Activated CD4-positive, CD25-positive, alpha-beta regulatory T cell (primary cell): ENCODE data around the gene SLC25A47.
"Not testable (repeated sequence)": the region's sequence is repeated elsewhere in the genome, so short reads cannot be mapped to it uniquely, and the experiment has no call there.

ENCODE experiments used
- DNase-seq, 4 experiments: peaks; one replicate each; lab custom pipeline; 2025; lab: John Stamatoyannopoulos, UW

The SLC25A47 gene

DNA sequence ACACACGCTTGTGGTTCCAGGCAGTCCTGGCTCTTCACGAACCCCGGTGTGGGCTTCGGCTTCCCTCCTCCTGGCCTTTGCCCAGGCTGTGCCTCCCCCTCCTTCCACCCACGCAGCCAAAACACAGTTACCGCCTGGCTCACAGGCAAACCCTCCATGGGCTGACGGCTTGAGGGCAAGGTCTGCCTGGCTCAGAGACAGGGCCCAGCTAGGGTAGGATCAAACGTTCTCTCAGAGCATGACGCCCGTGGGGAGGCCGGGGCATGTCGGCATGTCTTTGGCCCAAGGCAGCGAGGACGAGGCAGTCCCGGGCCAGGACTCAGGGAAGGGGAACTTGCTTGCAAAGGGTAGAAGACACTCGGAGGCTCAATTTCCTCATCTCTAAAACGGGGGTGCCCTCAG, 2.1 kb downstream of the SLC25A47 start:
- DNase-seq: no peak

DNA sequence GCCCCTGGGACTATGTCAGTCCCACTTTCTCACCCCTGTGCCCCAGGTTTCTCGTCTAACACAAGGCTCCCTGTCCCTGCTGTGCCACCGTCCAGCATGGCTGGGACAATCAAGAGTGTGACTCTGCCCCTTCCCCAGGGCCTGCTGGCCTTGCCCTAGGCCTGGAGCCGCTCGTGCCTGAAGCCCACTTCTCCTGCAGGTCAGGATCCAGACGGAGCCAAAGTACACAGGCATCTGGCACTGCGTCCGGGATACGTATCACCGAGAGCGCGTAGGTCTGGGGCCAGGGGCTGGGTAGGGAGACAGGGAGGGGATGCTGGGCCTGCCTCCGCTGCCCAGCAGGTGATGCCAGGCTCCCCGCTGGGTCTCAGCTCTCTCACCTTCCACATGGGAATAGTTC, 2.8 kb downstream of the SLC25A47 start:
- DNase-seq: no peak

DNA sequence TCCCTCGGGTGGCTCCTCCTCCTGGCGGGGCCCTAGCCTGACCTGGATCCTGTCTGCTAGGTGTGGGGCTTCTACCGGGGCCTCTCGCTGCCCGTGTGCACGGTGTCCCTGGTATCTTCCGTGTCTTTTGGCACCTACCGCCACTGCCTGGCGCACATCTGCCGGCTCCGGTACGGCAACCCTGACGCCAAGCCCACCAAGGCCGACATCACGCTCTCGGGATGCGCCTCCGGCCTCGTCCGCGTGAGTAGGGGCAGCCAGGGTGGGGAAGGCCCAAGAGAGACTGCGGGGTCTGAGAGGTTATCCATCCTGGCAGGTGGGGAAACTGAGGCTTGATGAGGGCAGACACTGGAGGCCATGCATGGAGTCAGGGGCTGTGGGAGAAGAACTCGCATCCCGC, 4.0 kb downstream of the SLC25A47 start:
- no peak for DNase-seq

DNA sequence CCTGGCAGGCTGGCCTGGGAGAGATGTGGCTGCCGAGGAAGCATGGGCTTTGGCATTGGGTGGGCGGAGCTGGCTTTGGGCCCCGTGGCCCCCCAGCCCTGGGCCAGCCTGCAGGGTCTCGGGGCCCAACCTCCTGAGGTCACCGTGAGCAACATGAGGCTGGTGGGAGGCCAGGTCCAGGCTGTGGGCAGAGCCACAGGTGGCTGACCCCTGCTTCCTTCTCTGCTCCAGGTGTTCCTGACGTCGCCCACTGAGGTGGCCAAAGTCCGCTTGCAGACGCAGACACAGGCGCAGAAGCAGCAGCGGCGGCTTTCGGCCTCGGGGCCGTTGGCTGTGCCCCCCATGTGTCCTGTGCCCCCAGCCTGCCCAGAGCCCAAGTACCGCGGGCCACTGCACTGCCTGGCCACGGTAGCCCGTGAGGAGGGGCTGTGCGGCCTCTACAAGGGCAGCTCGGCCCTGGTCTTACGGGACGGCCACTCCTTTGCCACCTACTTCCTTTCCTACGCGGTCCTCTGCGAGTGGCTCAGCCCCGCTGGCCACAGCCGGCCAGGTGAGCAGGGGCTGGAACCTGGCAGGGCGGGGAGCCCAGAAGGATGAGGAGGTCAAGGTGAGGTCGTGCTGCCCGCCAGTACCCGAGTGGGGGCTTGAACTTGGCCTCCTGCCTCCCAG, 5.5 kb downstream of the SLC25A47 start:
- no peak for DNase-seq

DNA sequence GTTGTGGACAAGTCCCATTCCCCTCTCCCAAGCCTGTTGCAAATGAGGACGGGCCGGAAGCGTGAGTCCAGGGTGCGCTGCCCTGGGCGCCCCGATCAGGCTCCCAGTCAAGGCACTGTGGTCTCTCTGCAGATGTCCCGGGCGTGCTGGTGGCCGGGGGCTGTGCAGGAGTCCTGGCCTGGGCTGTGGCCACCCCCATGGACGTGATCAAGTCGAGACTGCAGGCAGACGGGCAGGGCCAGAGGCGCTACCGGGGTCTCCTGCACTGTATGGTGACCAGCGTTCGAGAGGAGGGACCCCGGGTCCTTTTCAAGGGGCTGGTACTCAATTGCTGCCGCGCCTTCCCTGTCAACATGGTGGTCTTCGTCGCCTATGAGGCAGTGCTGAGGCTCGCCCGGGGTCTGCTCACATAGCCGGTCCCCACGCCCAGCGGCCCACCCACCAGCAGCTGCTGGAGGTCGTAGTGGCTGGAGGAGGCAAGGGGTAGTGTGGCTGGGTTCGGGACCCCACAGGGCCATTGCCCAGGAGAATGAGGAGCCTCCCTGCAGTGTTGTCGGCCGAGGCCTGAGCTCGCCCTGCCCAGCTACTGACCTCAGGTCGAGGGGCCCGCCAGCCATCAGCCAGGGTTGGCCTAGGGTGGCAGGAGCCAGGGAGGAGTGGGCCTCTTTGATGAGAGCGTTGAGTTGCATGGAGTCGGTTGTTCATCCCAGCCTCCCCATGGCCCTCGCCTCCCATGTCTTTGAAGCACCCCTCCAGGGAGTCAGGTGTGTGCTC, 6.3 kb downstream of the SLC25A47 start:
- no peak for DNase-seq

DNA sequence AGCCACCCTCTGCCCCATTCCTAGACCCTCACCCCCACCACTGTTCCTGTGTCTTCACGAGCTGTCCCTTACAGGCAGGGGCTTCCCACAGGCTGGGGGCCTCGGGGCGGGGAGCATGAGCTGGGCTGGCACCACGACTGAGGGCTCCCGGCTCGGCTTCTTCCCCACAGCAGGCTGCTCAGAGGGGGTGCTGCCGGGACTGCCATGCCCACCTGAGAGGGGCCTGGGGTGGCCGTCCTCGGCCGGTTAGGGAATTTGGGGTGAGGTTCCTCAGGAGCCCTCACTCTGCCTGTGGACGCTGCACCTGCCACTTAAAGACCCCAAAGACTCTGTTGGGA, 6.8 kb downstream of the SLC25A47 start:
- no peak for DNase-seq

DNA sequence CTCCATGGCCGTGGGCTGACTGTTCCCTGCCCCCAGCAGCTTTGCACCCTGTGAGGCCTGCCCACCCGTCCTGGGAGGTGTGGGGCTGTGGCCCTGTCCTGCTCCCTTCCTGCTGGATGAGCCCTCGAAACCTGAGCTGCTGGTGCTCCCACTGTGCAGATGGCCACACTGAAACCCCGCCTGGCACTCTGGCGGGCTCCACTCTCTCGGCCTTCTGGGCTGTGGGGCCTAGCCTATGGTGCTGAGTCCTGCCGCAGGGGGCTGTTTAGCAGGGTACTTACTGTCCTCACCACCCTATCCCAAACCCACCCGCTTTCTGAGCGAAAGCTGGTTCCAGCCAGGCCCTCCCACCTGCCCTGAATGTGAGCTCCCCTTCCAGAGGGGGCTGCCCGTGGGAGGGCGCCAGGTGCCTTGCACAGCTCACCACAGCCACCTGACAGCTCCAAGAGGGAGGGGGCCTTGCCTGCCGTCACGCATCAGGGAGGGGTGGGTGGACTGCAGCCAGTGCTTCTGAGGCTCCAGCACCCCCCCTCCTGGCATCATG, 7.3 kb downstream of the SLC25A47 start:
- no peak for DNase-seq

DNA sequence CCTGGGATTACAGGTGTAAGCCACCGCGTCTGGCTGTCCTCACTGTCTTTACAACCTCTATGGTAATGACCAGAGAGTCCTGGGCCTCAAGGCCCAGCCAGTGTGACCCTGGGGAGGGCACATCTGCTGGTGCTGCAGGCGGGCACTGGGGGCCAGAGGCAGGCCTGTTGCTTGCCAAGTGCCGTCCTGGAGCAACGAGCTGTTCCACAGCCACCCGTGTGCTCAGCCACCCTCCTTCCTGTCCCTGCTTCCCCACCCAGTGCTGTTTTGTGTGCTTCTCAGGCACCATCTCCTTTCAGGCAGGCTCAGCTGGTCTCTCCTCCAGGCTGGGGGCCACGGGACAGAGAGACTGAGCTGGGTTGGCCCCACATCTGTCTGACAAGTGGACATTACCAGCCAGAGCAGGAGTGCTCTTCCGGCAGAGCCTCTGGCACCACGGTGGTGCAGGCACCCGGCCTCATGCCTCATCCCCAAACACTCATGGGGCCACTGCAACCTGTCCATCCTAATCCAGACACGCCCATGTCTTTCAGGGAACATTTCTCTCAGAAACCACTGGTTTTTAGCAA, 9.0 kb downstream of the SLC25A47 start:
- DNase-seq: no peak

DNA sequence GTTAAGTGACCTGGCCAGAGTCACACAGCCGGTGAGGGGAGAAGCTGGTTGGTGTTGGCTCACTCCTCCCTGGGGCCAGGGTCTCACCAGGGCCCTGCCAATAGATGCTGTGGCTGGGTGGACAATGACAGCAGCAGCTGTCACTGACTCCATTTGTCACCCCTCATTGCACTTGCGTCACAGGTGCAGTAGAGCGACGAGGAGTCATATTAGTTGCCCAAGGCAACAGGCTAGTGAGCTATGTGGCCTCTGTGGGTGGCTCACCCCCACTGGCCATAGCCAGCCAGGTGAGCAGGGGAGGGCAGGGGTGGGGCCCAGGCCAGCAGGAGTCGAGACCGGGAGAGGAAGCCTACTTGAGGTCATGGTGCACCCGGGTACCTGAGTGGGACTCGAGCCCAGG, 9.7 kb downstream of the SLC25A47 start:
- DNase-seq: no peak

DNA sequence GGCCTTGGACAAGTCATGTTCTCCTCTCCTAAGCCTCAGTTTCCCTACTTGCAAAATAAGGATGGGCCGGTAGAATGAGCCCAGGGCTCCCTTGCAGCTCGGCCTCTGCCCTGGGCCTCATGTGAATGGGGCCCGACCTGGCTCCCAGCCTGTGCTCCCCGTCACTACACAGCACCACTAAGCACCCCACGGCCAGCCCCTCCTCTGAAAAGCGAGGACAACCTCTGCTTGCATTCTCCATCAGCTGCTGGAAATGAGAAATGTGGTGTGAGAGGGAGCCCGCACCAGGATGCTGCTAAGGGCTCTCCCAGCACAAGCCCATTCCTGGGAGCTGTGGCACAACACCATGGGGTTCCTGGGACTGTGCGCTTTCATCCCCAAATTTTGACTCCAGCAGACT, 10.2 kb downstream of the SLC25A47 start:
- no peak for DNase-seq

DNA sequence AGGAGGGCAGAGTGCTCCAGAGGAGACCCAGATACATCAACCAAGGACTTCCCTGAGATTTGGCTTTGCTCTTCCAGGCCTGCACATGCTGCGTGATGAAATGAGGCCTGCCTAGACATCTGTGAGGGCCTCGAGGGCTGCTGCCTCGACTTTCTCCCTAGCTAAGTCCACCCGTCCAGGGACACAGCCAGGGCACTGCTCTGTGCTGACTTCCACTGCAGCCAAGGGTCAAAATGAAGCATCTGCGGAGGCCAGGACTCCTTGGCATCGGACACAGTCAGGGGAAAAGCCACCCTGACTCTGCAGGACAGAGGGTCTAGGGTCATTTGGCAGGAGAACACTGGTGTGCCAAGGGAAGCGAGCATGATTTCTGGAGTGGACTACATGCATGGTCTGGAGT, 10.7 kb downstream of the SLC25A47 start:
- DNase-seq: no peak

DNA sequence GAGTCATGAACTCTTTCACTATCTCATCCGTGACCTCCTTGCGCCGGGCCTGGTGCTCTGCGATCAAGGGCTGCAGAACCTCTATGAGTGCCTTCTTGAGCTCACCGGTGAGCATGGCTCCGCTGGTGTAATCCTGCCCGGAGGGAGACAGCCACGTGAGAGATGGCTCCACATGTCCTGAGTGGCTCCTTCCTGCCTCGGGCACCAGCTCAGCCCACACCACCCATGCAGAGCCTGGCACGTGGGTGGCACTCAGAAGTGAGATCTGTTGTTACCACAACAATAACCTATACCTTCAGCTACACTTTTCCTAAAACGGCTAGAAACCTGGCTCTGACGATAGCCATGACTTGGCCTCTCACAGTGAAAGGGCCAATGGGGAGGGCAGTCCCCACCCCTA, 11.8 kb downstream of the SLC25A47 start:
- no peak for DNase-seq

DNA sequence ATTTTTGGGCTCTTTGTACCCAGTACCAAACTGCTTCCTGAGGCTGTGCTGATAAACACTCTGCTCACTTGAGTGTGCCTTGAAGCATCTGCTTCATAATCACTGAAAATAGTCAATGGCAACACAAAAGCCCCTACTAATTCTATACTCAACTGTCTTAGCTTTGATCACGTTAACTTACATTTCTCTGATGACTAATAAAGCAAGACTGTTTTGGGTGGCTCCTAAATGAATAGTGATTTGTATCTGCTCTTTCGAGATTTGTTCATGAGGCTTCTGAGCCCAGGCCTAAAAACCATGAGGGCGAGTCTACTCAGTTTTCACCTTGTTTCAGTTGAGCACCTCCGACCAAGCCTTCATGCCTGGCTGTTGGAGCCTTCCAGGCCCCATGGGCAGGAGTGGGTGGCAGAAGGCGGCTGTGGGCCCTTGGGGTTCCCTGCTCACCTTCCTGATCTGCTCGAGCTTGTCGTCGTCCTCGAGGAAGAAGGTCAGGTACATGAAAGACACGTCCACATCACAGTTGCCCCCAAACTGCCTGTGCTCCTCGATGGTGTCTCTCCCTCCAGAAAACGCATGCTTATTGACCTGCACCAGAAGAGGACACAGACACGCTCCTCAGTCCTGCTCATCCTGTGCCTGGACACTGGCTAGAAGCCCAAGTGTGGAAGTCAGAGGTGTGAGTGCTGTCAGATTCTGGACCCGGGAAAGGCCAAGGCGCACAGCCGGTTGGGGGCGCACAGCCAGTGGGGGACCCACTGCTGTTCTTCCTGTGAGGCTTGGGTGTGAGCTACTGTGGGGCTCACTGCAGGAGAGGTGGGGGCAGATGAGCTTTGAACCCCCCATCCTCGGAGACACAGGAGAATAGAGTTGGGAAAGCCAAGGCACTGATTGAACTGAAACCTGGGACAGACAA, 13.7 kb downstream of the SLC25A47 start:
- DNase-seq: no peak

DNA sequence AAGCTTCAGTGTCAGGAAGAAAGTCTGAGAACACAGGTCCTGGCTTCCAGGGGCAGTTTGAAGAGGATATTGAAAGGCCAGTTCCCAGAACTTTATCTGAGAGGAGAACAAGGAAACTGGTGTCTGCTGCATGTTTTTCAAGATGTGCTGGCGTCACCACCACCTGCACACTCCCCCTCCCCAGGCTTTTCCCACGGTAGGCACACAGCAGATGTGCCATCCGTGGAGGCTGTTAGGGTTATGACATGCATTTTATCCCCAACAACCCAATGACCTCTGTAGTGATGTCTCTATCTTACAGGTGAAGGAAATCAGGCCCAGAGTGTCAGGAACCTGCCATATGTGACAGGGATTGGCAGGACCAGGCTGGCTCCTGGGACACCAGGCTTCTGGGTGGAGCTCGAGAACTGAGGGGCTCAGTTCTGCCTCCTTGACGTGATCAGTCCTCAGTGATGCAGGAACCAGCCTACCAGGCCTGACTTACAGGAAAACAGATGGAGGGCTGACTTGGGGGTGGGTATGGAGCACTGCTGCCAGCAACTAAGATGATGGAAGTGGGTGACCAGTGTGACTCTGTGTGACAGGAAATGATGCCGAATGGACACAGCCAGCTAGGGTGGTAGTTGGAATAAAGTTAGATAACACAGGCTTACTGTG, 16.8 kb downstream of the SLC25A47 start:
- DNase-seq: no peak

DNA sequence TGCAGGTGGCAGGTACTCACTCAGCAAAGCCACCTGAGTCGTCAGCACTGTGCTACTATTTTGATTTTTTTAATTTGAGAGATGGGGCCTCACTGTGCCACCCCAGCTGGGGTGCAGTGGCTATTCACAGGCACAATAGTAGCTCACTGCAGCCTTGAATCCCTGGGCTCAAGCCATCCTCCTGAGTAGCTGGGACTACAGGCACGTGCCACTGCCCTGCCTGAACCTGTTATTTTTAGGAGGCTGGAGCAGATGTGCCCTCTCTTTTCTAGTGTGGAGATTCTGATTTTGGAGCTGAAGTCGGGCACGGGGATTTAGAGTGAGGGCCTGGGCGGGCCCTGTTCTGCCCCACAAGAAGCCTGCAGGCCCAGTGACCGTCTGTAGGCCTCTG, 17.3 kb downstream of the SLC25A47 start:
- no peak for DNase-seq

DNA sequence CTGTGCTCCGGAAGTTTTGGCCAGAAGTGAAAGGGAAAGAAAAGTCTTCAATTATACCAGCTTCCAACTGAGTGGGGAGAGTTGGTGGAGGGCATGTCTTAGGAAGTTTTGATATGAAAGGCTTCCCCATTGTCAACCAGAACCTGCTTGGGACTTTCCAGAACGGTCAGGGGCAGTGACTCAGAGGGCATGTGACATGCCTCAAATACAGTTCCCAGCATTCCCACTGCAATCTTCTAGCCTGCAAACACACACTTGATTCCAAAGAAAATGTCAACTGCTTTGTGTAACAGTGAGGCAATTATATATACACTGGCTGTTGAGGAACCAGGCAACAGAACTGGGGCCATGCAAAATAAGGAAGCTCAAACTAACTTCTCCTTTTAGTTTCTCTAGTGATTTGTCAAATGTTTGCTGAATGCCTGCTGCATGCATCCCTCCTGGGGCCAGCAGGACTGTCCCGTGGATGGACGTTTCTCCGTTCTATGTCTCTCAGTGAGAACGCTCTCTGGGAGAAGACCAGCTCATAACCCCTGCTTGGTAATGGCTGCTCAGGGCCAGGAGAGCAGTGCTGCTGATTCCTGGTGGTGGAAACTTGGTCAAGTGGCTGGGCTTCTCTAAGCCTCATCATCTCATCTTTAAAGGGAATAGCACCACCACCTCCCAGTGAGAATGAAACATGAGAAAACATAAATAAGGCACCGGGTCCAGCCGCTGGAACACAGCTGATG, 18.3 kb downstream of the SLC25A47 start:
- no peak for DNase-seq

DNA sequence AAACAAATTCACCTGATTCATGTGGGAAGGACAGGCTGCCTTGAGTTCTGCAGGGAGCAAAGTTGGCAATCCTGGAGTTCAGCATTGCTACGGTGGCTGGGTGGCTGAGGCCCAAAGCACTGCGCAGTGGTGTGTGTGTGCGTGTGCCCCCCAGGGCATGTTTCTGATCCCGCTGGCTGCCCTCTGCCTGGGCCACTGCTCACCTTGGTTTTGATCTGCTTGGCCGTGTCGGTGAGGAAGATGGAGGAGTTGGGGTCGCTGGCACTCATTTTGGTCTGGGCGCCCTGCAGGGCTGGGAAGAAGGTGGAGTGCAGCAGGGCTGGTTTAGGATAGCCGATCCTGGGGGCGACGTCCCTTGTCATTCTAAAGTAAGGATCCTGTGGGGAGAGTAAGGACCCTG, 19.1 kb downstream of the SLC25A47 start:
- DNase-seq: no peak

DNA sequence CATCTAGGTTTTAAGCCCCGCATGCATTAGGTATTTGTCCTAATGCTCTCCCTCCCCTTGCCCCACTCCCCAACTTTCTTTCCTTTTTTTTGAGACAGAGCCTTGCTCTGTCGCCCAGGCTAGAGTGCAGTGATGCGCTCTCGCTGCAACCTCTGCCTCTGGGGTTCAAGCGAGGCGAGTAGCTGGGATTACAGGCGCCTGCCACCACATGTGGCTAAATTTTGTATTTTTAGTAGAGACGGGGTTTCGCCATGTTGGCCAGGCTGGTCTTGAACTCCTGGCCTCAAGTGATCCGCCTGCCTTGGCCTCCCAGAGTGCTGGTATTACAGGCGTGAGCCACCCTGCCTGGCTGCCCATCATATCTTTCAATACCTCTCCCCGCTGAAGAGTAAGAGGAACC, 19.7 kb downstream of the SLC25A47 start:
- DNase-seq: not testable (repeated sequence)

DNA sequence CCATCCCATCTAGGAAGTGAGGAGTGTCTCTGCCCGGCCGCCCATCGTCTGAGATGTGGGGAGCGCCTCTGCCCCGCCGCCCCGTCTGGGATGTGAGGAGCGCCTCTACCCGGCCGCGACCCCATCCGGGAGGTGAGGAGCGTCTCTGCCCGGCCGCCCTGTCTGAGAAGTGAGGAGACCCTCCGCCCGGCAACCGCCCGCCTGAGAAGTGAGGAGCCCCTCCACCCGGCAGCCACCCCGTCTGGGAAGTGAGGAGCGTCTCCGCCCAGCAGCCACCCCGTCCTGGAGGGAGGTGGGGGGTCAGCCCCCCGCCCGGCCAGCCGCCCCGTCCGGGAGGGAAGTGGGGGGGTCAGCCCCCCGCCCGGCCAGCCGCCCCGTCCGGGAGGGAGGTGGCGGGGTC, 21.5 kb downstream of the SLC25A47 start:
- DNase-seq: not testable (repeated sequence)

DNA sequence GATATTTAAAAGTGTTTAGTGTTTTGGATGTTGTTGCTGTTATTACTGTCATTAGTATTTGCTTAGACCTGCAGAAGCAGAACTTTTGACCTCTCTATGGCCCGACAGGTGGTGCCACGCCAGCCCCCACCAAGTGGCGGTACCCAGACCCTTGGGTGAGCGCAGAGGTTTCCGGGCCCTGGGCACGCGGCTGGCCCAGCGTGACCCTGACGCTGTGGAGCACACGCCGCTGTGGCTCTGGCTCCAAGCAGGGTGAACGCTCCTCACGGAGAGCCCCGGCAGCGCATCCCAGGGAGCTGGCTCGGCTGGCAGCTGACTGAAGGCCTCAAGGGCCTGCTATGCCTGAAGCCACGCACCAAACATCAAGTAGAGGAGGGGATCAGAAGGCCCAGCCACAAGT, 22.6 kb downstream of the SLC25A47 start:
- DNase-seq: no peak
